KBM-7 (cell line): ENCODE data around the gene LYZL6.

Experiments used
- DNase-seq: peaks from one replicate; pipeline ENCODE4 v3.0.0-alpha.2; 2015
- in situ Hi-C: fragments of 300-500 bp; cut with MboI; formaldehyde crosslinking; loops from 2 replicates; pipeline ENCODE4 v1.14.3; 2020; ENCODE audit warnings: low sequenced_read_pairs, low pct_unique_long_range_greater_than_20kb, mixed read lengths

The LYZL6 gene

GRCh38 chr17:35890774-35891155, 52.7 kb downstream of the LYZL6 start:
- DNase-seq = no peak
- in situ Hi-C loops = no loop called here

GRCh38 chr17:35889818-35890773, 53.4 kb downstream of the LYZL6 start:
- DNase-seq = no peak

DNA sequence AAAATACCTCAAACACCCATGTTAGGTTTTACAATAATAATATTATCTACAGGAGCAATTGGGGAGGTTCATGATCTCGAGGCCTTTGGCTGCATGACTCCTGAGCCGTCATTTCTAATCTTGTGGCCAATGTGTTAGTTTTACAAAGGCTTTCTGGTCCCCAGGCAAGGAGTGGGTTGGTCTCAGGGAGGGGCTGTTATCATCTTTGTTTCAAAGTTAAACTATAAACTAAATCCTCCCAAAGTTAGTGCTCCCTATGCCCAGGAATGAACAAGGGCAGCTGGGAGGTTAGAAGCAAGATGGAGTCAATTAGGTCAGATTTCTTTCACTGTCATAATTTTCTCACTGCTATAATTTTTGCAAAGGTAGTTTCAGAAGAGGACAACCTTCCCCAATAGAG, 54.3 kb downstream of the LYZL6 start:
- in situ Hi-C loops = no loop called here
- DNase-seq = no peak

More at GRCh38 chr17:35889818-35890773, 53.4 kb downstream of the LYZL6 start:
- in situ Hi-C loops = no loop called here
